GM23248 (cell line): ENCODE measurements around the gene TBC1D24.

ENCODE experiments used
- EZH2 ChIP-seq: fragments of 200-600 bp; sonication (generic); IDR thresholded peaks from 2 replicates; pipeline ENCODE4 v1.6.1; 2018; ENCODE audit warnings: antibody characterized with exemption, mild to moderate bottlenecking; ENCODE audit not compliant: insufficient read depth, poor library complexity, severe bottlenecking
- EZH2phosphoT487 ChIP-seq: fragments of 200-600 bp; sonication (generic); IDR thresholded peaks from 2 replicates; pipeline ENCODE4 v1.6.1; 2018; ENCODE audit warnings: antibody characterized with exemption, moderate library complexity, mild to moderate bottlenecking, low read depth; ENCODE audit not compliant: insufficient read depth

GRCh38 chr16:2507665-2508064 is 32.7 kb downstream of the TBC1D24 start:
- TF ChIP-seq EZH2phosphoT487: no peak
- no peak for TF ChIP-seq EZH2
